CD14-positive monocyte (primary cell): ENCODE measurements around the gene NNMT. TPM values are rescaled to one million over a fixed set of nuclear protein-coding genes. Genes with fewer than 3 reads are reported as not detected.

Experiments used
- DNase-seq, 3 donors: peaks; one replicate each; pipeline ENCODE4 v3.0.0-alpha.2; 2011 to 2022
- H2AFZ ChIP-seq: 2 replicates; pipeline ENCODE4 v1.6.0; 2012; ENCODE audit warnings: mild to moderate bottlenecking, low read depth, low read length, inconsistent platforms; ENCODE audit not compliant: insufficient read depth, poor library complexity, severe bottlenecking
- H3K27ac ChIP-seq, 2 donors: 1 replicate in 1 of 2; 2 replicates in 1 of 2; pipeline ENCODE4 v1.5.1; 2012 to 2013; ENCODE audit warnings: low read length in 2 of 2, control low read depth in 1 of 2, inconsistent platforms in 1 of 2, low read depth in 1 of 2, mild to moderate bottlenecking in 1 of 2
- H3K27me3 ChIP-seq, 2 donors: one replicate each; pipeline versions ENCODE4 v1.6.0 to v1.6.1; 2011 to 2013; ENCODE audit warnings: low read length in 2 of 2; ENCODE audit not compliant: control insufficient read depth in 2 of 2, insufficient read depth in 2 of 2
- H3K36me3 ChIP-seq, 2 donors: replicated peaks in 1 of 2; 1 replicate in 1 of 2; 2 replicates in 1 of 2; pipeline versions ENCODE4 v1.5.1 to v1.6.1; 2012 to 2013; ENCODE audit warnings: low read length in 2 of 2, control low read depth in 1 of 2, inconsistent platforms in 1 of 2, mild to moderate bottlenecking in 1 of 2; ENCODE audit not compliant: insufficient read depth in 2 of 2, control insufficient read depth in 1 of 2
- H3K4me1 ChIP-seq, 2 donors: 1 replicate in 1 of 2; 2 replicates in 1 of 2; pipeline versions ENCODE4 v1.5.1 to v1.6.1; 2012 to 2013; ENCODE audit warnings: low read length in 2 of 2, control low read depth in 1 of 2, inconsistent platforms in 1 of 2, mild to moderate bottlenecking in 1 of 2, moderate library complexity in 1 of 2; ENCODE audit not compliant: insufficient read depth in 2 of 2, control insufficient read depth in 1 of 2
- H3K4me2 ChIP-seq: replicated peaks from 2 replicates; pipeline ENCODE3; 2012; ENCODE audit warnings: low read length, moderate library complexity, mild to moderate bottlenecking; ENCODE audit not compliant: poor library complexity, severe bottlenecking; ENCODE audit errors: extremely low read depth
- H3K4me3 ChIP-seq, 3 experiments: fragments of 200-600 bp in 1 of 3; sonication (generic) in 1 of 3; replicated peaks in 1 of 3; 1 replicate in 2 of 3; 2 replicates in 1 of 3; pipeline ENCODE4 v1.5.1; 2011 to 2013; ENCODE audit warnings: low read length in 3 of 3, mild to moderate bottlenecking in 3 of 3, control low read depth in 2 of 3, low read depth in 2 of 3, inconsistent platforms in 1 of 3, moderate library complexity in 1 of 3
- H3K79me2 ChIP-seq: 2 replicates; pipeline ENCODE4 v1.6.0; 2012; ENCODE audit warnings: mild to moderate bottlenecking, control low read depth, inconsistent platforms, low read length, moderate library complexity; ENCODE audit not compliant: insufficient read depth
- H3K9ac ChIP-seq: 2 replicates; pipeline ENCODE4 v1.6.0; 2017; ENCODE audit warnings: low read length, mild to moderate bottlenecking; ENCODE audit not compliant: insufficient read depth, poor library complexity, severe bottlenecking
- H3K9me3 ChIP-seq, 2 donors: replicated peaks in 1 of 2; 1 replicate in 1 of 2; 2 replicates in 1 of 2; pipeline versions ENCODE4 v1.5.1 to v1.6.1; 2012 to 2013; ENCODE audit warnings: low read length in 2 of 2, control low read depth in 1 of 2; ENCODE audit not compliant: control insufficient read depth in 1 of 2, insufficient read depth in 1 of 2
- H4K20me1 ChIP-seq: 2 replicates; pipeline ENCODE4 v1.6.0; 2012; ENCODE audit warnings: mild to moderate bottlenecking, low read length, control low read depth, moderate library complexity; ENCODE audit not compliant: insufficient read depth
- H3K27ac Mint-ChIP-seq, 7 donors: one replicate each; pipeline ENCODE4 v1.8.0; 2020; ENCODE audit warnings: mild to moderate bottlenecking in 7 of 7, mixed read lengths in 7 of 7, moderate library complexity in 6 of 7, inconsistent platforms in 2 of 7
- H3K27me3 Mint-ChIP-seq, 3 donors: one replicate each; pipeline ENCODE4 v1.8.0; 2021 to 2022; ENCODE audit warnings: low read depth in 3 of 3, mild to moderate bottlenecking in 3 of 3, mixed read lengths in 3 of 3, moderate library complexity in 3 of 3, inconsistent platforms in 1 of 3
- H3K36me3 Mint-ChIP-seq, 2 donors: one replicate each; pipeline ENCODE4 v1.8.0; 2020; ENCODE audit warnings: mixed read lengths in 2 of 2, inconsistent platforms in 1 of 2, mild to moderate bottlenecking in 1 of 2
- H3K4me1 Mint-ChIP-seq: one replicate; pipeline ENCODE4 v1.8.0; 2020; ENCODE audit warnings: mild to moderate bottlenecking, mixed read lengths
- H3K4me3 Mint-ChIP-seq, 2 donors: one replicate each; pipeline ENCODE4 v1.8.0; 2020; ENCODE audit warnings: mild to moderate bottlenecking in 2 of 2, mixed read lengths in 2 of 2, moderate library complexity in 1 of 2
- H3K9me3 Mint-ChIP-seq, 7 donors: one replicate each; pipeline ENCODE4 v1.8.0; 2020 to 2022; ENCODE audit warnings: mixed read lengths in 7 of 7, mild to moderate bottlenecking in 6 of 7, moderate library complexity in 6 of 7, inconsistent platforms in 2 of 7
- WGBS: methylation state at CpG from one replicate; pipeline ENCODE4 v1.1.5; 2013; ENCODE audit warnings: missing lambda C conversion rate; ENCODE audit not compliant: insufficient coverage; 5-methylcytosine and 5-hydroxymethylcytosine counted together
- intact Hi-C, 2 donors: fragments of 100-400 bp; cut with micrococcal nuclease; formaldehyde crosslinking; loops; one replicate each; pipeline versions ENCODE4 v1.15.0 to v1.15.1; 2023
- polyA plus RNA-seq, 3 donors: library from polyadenylated mRNA; depleted of rRNA in 1 of 3; unstranded in 2 of 3; stranded (reverse) in 1 of 3; fragments of 300-500 nt in 2 of 3; fragments of >200 nt in 1 of 3; fragmentation: Illumina TruSeq in 2 of 3; gene quantifications; 1 replicate in 2 of 3; 2 replicates in 1 of 3; pipeline ENCODE4 v1.2.3, GENCODE V29; 2012 to 2021
- TF ChIP-seq, protein P1 (sequence below): fragments of 200-600 bp; IDR thresholded peaks from one replicate; pipeline ENCODE4 v1.8.0; 2022; ENCODE audit warnings: antibody characterized with exemption, mild to moderate bottlenecking

The NNMT gene
- polyA plus RNA-seq, 3 donors, result not detected

DNA sequence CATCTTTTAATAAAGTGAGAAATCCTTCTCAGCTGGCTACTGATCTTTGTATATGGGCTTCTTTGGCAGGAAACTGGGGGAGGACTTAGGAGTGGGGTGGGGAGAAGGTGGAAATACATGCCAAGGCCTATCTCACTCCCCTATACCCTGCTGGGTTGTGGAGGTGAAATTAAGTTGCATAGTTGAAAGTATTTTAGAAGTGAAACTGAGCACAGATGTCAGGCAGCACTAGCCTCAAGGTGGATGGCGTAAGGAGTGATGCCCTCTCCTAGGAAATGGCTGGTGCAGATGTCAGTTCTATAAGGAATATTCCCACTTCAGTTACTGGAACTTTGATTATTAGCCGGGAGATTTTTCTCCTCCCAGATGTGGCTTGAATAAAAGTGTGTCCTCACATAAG is 46.3 kb downstream of the NNMT start:
- H3K4me1 ChIP-seq, result peaks cover 11 to 17% of the 10 kb centered on the region in 2 donors
- TF ChIP-seq, protein P1, sequence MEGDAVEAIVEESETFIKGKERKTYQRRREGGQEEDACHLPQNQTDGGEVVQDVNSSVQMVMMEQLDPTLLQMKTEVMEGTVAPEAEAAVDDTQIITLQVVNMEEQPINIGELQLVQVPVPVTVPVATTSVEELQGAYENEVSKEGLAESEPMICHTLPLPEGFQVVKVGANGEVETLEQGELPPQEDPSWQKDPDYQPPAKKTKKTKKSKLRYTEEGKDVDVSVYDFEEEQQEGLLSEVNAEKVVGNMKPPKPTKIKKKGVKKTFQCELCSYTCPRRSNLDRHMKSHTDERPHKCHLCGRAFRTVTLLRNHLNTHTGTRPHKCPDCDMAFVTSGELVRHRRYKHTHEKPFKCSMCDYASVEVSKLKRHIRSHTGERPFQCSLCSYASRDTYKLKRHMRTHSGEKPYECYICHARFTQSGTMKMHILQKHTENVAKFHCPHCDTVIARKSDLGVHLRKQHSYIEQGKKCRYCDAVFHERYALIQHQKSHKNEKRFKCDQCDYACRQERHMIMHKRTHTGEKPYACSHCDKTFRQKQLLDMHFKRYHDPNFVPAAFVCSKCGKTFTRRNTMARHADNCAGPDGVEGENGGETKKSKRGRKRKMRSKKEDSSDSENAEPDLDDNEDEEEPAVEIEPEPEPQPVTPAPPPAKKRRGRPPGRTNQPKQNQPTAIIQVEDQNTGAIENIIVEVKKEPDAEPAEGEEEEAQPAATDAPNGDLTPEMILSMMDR, result no peak
- Mint-ChIP-seq H3K27ac (no peak overlapping the region), H3K36me3 (no peaks in the 10 kb centered on the region), H3K27me3 (peaks cover 0 to 8% (median 0%) of the 10 kb centered on the region in 3 donors), H3K4me3 (no peak overlapping the region), H3K9me3 (no peaks in the 10 kb centered on the region), H3K4me1 (peaks cover 23% of the 10 kb centered on the region)
- H3K4me2 ChIP-seq, result no peak overlapping the region
- no peaks in the 10 kb centered on the region for H3K36me3 ChIP-seq
- WGBS, result no CpG with 5 or more reads among the region's 2 CpGs
- H4K20me1 ChIP-seq, result no peaks in the 10 kb centered on the region
- no peak for DNase-seq
- no peaks in the 10 kb centered on the region for H3K9me3 ChIP-seq
- H2AFZ ChIP-seq, result no peak overlapping the region
- H3K9ac ChIP-seq, result no peak overlapping the region
- H3K27me3 ChIP-seq, result no peaks in the 10 kb centered on the region
- intact Hi-C loops, result loop anchor here in 1 of 2 donors (10.0 kb wide), 2 partner anchors 92 to 422 kb away; partner anchors contain the start of gene REXO2
- no peak overlapping the region for H3K27ac ChIP-seq
- no peaks in the 10 kb centered on the region for H3K79me2 ChIP-seq
- no peak overlapping the region for H3K4me3 ChIP-seq

DNA sequence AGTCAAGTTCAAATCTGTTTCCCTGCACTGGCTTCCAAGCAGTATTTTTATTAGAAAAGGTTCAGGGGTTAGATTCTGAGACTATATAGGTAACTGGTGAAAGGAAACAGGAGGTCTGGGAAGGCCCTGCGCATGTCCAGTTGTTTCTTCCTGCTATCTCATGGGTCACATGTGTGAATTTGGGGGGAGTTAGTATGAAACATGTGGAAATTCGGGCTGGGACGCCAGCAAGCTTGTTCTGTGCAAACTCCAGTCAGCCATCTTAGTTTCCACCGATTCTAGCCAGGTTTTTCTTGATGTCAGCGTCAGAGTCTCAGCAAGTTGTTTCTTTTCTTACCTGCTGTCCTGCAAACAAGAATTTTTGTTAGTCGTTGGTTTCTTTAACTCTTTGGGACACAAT is 46.8 kb downstream of the NNMT start:
- intact Hi-C loops, result loop anchor here in 1 of 2 donors (10.0 kb wide), 2 partner anchors 92 to 422 kb away; partner anchors contain the start of gene REXO2
- no peak for DNase-seq
- Histone ChIP-seq H3K4me1 (peaks cover 11 to 17% of the 10 kb centered on the region in 2 donors), H3K27me3 (no peaks in the 10 kb centered on the region), H3K79me2 (no peaks in the 10 kb centered on the region), H2AFZ (no peak overlapping the region), H3K27ac (no peak overlapping the region), H3K4me2 (no peak overlapping the region), H3K9me3 (no peaks in the 10 kb centered on the region), H4K20me1 (no peaks in the 10 kb centered on the region), H3K36me3 (no peaks in the 10 kb centered on the region), H3K4me3 (no peak overlapping the region), H3K9ac (no peak overlapping the region)
- TF ChIP-seq, protein P1, result no peak
- peaks cover 27% of the 10 kb centered on the region for H3K4me1 Mint-ChIP-seq
- WGBS, result 85% methylated on average over 6 of the region's 6 CpGs
- no peak overlapping the region for H3K27ac Mint-ChIP-seq
- H3K9me3 Mint-ChIP-seq, result no peaks in the 10 kb centered on the region
- no peaks in the 10 kb centered on the region for H3K36me3 Mint-ChIP-seq
- H3K4me3 Mint-ChIP-seq, result no peak overlapping the region
- peaks cover 0 to 8% (median 0%) of the 10 kb centered on the region in 3 donors for H3K27me3 Mint-ChIP-seq
